ENCODE measurements around the gene SLC15A1.
A peak's percentile ranks its signal among the peaks of the same experiment; 100 is the strongest.
"Not testable (repeated sequence)": the region's sequence is repeated elsewhere in the genome, so short reads cannot be mapped to it uniquely, and the experiment has no call there.

The SLC15A1 gene

GRCh38 chr13:98664924-98665637 lies 87.4 kb downstream of the SLC15A1 start:
- DNase-seq (ENCODE audit: insufficient read length, low spot score) (no peak), FAIRE-seq (no peak)

GRCh38 chr13:98664510-98664909 lies 88.0 kb downstream of the SLC15A1 start:
- FAIRE-seq (no peak), DNase-seq (ENCODE audit: insufficient read length, low spot score) (no peak)

- FAIRE-seq (no peak), DNase-seq (ENCODE audit: insufficient read length, low spot score) (no peak)
Observed at GRCh38 chr13:98664047-98664446, 88.4 kb downstream of the SLC15A1 start.

- DNase-seq (ENCODE audit: insufficient read length, low spot score): no peak
Observed at GRCh38 chr13:98658131-98658530, 94.3 kb downstream of the SLC15A1 start.

GRCh38 chr13:98657506-98658085 lies 94.9 kb downstream of the SLC15A1 start:
- DNase-seq (ENCODE audit: insufficient read length, low spot score) (no peak), FAIRE-seq (no peak)

More at GRCh38 chr13:98658131-98658530, 94.3 kb downstream of the SLC15A1 start:
- FAIRE-seq: no peak

GRCh38 chr13:98656223-98656622 lies 96.2 kb downstream of the SLC15A1 start:
- FAIRE-seq (no peak), DNase-seq (ENCODE audit: insufficient read length, low spot score) (no peak)

GRCh38 chr13:98653463-98653985 lies 98.9 kb downstream of the SLC15A1 start:
- FAIRE-seq: no peak
- DNase-seq (ENCODE audit: insufficient read length, low spot score): peak; percentile 72

- DNase-seq (ENCODE audit: insufficient read length, low spot score) (no peak), FAIRE-seq (no peak)
Observed at GRCh38 chr13:98652721-98653462, 99.6 kb downstream of the SLC15A1 start.

GRCh38 chr13:98652276-98652675 lies 100.2 kb downstream of the SLC15A1 start:
- DNase-seq (ENCODE audit: insufficient read length, low spot score) (no peak), FAIRE-seq (no peak)

- DNase-seq (ENCODE audit: insufficient read length, low spot score) (no peak), FAIRE-seq (no peak)
Observed at GRCh38 chr13:98651744-98652143, 100.7 kb downstream of the SLC15A1 start.

GRCh38 chr13:98650396-98651107 lies 101.9 kb downstream of the SLC15A1 start:
- FAIRE-seq (no peak), DNase-seq (ENCODE audit: insufficient read length, low spot score) (no peak)

- FAIRE-seq (no peak), DNase-seq (ENCODE audit: insufficient read length, low spot score) (no peak)
Observed at GRCh38 chr13:98649861-98650260, 102.6 kb downstream of the SLC15A1 start.

- FAIRE-seq (no peak), DNase-seq (ENCODE audit: insufficient read length, low spot score) (no peak)
Observed at GRCh38 chr13:98648686-98649085, 103.8 kb downstream of the SLC15A1 start.

GRCh38 chr13:98648141-98648540 lies 104.3 kb downstream of the SLC15A1 start:
- DNase-seq (ENCODE audit: insufficient read length, low spot score): no peak
- FAIRE-seq: no peak

- FAIRE-seq (no peak), DNase-seq (ENCODE audit: insufficient read length, low spot score) (no peak)
Observed at GRCh38 chr13:98647121-98647520, 105.4 kb downstream of the SLC15A1 start.

- FAIRE-seq (no peak), DNase-seq (ENCODE audit: insufficient read length, low spot score) (no peak)
Observed at GRCh38 chr13:98643479-98643878, 109.0 kb downstream of the SLC15A1 start.

GRCh38 chr13:98641075-98641474 lies 111.4 kb downstream of the SLC15A1 start:
- no peak for DNase-seq (ENCODE audit: insufficient read length, low spot score)
- no peak for FAIRE-seq

- not testable (repeated sequence) for DNase-seq (ENCODE audit: insufficient read length, low spot score); FAIRE-seq
Observed at GRCh38 chr13:98639785-98640184, 112.7 kb downstream of the SLC15A1 start.

GRCh38 chr13:98638352-98638751 lies 114.1 kb downstream of the SLC15A1 start:
- FAIRE-seq; DNase-seq (ENCODE audit: insufficient read length, low spot score): not testable (repeated sequence)
